DMS 273 treated with DMSO at 0.1 percent for 48 hours (cell line): ENCODE data around the gene OBSL1.

ENCODE experiments used
- DNase-seq: peaks from one replicate; lab custom pipeline; 2025; lab: John Stamatoyannopoulos, UW

The OBSL1 gene

DNA sequence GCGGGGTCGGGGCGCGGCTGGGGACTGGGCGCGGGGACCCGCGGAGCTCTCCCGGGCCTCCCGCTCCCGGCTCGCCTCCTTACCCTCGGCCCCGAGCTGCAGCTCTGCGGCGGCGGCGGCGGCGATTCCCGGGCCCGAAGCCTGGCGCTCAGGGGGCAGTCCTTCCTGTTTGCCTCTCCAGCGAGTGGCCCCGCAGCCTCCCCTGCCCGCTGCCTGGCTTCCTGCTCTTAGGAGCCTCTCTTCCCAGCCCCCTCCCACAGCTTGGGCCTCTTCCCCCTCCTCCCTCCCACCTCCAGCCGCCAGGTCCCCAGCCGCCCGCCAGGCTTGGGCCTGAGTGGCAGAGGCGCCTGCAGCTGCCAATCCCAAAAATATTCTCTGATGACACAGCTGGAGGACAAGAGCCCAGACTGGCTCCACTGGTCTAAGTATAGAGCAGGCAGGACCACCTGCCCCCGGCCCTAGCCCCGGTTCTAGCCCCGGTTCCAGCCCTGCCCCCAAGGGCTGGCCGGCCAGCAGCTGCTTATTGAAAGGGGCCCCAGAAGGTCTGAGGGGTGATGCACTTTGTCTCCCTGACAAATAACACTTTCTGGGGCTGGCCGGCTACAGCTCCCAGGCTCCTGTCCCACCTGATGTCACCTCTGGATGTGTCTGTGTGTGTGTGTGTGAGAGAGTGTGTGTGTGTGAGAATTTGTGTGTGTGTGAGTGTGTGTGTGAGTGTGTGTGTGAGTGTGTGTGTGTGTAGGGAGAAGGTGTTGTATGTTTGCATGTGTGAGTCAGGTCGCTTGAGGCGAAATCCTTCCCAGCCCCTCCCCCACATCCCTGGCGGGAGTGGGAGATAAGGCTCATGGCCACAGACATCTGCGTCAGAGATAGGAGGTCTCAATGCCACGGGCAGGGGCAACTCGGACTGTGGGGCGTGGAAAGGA, at the start of gene OBSL1:
Gene OBSL1, minus strand, starts transcription at position 229 of the 926 bp plus-strand sequence. CDS start 307 bp downstream, outside the sequence.
- peak; percentile 40 for DNase-seq

DNA sequence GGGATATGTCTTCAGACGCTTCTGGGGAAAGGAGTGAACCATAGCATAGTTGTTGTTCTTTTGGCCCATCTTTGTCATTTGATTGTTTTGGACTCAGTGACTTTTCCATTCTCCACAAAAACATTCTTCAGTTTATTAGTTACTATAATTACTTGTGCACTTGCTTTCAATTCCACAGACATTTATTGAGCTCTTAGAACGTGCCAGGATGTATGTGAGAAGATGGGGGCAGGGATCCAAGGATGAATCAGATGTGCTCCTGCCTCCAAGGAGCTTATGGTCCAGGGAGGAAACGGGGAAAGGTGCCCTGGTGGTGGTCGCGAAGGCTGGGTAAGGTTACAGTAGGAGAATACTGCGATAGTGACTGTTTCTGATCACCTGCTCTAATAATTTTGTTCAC, 49.2 kb upstream of the OBSL1 start:
- no peak for DNase-seq

GRCh38 chr2:219619235-219619634, 47.9 kb upstream of the OBSL1 start:
- no peak for DNase-seq

DNA sequence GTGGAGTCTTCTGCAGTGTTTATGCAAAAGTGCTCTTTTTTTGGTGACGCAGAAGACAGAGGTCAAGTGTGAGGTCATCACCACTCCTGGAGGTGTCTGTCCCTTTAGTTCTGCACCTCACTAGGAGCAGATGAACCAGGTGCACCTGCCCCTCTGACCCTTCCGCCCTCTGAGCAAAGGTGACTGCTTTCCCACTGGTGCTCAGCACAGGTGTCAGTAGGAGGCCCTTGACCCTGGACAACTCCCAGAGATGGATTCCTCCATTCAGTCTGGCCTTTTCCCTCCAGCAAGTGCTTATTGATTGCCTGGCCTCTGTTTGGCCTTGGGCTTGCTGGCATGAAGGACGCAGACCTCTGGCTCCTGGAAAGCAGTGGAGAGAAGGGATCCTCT, 47.4 kb upstream of the OBSL1 start:
- DNase-seq, result no peak

GRCh38 chr2:219616550-219616949, 45.2 kb upstream of the OBSL1 start:
- DNase-seq, result no peak

DNA sequence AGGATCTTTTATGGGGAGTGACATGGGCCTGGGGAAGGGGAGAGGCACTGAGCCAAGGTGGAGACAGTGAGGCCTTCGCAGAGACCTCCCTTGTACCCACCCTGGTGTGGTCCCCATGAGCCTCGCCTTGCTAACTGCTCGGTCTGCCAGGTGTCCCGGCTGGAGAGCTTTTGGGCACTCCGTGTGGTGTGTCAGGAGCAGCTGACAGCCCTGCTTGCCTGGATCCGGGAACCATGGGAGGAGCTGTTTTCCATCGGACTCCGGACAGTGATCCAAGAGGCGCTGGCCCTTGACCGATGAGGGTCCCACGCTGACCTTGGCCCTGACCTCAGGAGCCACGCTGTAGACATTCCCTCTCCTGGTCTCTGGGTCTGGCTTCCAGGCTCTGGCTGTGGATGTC, 44.6 kb upstream of the OBSL1 start:
- DNase-seq, result no peak

DNA sequence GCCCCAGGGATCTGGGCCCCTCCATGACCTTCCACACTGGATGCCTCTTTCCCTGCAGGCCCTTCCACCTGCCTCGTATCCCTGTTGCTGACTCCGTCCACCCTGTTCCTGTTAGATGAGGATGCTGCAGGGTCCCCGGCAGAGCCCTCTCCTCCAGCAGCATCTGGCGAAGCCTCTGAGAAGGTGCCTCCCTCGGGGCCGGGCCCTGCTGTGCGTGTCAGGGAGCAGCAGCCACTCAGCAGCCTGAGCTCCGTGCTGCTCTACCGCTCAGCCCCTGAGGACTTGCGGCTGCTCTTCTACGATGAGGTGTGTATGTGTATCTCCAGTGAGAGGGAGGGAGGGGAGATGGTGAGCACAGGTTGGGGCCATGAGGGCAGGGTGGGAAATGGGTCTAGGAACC, 43.7 kb upstream of the OBSL1 start:
- no peak for DNase-seq

DNA sequence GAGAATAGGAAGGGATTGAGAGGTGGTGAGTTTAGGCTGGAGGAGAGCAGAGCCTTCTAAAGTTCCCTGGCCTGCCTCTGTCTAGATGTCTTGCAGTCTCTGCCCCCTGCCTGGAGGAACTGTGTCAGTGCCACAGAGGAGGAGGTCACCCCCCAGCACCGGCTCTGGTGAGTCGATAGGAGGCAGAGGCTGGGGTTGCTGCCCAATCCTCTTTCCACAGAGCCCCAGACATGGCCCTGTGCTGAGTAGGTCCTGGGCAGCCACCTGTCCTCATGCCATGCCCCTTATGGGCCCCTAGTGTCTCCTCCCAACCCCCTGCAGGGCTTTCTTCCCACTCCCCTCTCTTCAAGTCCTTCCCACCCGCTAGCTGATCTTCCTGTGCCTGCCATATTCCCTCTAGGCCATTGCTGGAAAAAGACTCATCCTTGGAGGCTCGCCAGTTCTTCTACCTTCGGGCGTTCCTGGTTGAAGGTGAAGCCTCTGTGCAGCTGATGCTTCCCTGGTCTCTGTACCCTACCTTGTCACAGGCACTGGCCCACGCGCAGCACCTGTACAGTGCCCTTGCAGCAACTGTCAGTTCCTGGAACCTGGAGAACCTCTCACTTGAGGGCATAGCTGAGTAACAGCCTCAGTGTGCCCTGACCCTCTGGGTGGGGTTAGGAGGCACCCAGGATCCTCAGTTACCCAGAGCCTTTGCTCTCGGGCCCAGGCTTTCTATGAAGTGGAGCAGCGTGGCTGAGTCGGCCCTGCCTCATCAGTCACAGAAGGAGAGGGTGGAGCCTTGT, 42.9 kb upstream of the OBSL1 start:
- no peak for DNase-seq

- no peak for DNase-seq
These were observed 42.2 kb upstream of the OBSL1 start for GRCh38 chr2:219613461-219614070.

- DNase-seq, result no peak
These were observed 41.4 kb upstream of the OBSL1 start for GRCh38 chr2:219612577-219613286.

GRCh38 chr2:219611866-219612576, 40.7 kb upstream of the OBSL1 start:
- no peak for DNase-seq

- DNase-seq, result no peak
These were observed 40.0 kb upstream of the OBSL1 start for GRCh38 chr2:219611306-219611705.

DNA sequence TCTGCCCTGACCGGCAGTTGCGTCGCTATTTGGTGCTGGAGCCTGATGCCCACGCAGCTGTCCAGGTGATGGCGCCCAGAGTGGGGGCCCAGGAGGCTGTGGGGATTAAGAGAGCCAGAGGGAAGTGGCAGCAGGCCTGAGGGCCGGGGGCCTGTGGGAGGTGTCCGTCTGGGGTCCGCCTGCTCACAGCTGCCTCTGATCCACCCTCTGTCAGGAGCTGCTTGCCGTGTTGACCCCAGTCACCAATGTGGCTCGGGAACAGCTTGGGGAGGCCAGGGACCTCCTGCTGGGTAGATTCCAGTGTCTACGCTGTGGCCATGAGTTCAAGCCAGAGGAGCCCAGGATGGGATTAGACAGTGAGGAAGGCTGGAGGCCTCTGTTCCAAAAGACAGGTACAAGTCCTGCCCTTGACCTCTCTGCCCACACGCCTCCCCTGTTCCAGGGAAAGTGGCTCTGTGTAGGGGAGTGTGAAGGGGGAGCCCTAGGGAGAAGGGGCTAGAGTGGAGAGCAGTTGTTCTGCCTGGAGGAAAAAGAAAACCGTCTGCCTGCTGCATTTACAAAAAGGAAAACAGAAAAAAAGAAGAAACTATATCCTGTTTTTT, 37.9 kb upstream of the OBSL1 start:
- DNase-seq, result no peak

DNA sequence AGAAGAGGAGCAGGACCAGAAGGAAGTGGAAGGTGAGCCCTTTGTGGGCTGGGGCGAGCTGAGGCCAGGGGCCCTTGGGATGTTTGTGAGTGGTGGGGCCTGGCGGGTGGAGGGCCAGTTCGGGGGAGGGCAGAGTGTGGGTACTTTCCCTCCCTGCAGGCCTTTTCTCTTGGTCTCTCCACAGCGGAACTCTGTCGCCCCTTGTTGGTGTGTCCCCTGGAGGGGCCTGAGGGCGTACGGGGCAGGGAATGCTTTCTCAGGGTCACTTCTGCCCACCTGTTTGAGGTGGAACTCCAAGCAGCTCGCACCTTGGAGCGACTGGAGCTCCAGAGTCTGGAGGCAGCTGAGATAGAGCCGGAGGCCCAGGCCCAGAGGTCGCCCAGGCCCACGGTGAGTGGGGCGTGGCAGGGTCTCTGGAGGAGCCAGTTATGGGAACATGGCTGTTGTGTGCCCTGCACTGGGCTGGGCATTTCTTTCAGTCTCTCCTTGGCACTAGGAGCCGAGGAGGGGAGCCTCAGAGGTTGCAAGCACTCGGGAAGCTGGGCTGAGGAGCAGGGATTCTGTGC, 37.1 kb upstream of the OBSL1 start:
- DNase-seq, result no peak

GRCh38 chr2:219607931-219608330, 36.6 kb upstream of the OBSL1 start:
- no peak for DNase-seq

DNA sequence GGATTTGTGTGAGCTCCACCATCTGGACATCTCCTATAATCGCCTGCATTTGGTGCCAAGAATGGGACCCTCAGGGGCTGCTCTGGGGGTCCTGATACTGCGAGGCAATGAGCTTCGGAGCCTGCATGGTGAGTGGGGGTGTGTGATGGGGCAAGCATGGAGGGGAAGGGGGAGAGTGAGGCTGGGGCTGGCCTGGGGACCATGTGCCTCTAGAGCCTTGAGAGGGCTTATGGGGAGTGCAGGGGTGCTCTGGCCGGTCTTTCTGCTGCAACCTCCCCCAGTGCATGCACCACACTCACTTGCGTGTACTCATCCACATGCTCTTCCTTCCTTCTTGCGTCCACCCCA, 34.2 kb upstream of the OBSL1 start:
- no peak for DNase-seq

- DNase-seq, result no peak
These were observed 32.4 kb upstream of the OBSL1 start for GRCh38 chr2:219603771-219604170.

- no peak for DNase-seq
These were observed 27.2 kb upstream of the OBSL1 start for GRCh38 chr2:219598308-219599078.

DNA sequence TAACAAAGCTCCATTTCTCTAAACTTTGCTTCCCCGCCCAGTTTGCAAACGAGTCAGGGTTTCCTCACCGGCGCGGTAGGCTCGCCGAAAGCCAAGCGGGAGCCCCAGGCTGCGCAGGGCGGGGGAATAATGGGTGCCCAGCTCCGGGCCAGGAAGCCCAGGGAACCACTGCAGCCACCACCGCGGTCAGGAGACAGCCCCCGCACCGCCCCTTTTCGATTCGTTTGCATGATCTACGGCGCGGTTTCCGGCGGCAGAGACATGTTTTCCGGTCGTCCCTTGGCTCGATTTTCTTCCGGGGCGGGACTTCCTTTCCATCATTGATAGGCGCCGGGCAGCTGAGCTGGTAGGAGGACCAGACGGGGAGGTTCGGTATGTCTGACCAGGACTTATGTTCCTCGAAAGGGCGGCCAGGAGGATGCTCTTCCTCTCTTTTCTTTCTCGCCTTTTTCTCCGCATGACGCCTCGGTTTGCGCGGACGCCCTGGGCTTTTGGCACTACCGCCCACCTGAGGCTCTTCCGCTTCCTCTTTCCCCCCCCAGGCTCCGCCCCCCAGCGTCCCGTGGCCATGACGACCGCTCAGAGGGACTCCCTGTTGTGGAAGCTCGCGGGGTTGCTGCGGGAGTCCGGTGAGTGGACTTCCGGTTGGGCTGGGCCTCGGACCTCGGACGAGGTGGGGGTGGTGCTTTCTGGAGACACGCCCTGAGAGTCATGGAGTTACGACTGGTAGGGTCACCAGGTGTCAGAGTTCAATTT, 26.4 kb upstream of the OBSL1 start, which contains the start of gene STK11IP:
Gene STK11IP, plus strand, starts transcription at position 306 of the 756 bp plus-strand sequence. Its CDS starts 263 bp downstream, at position 569.
- peak; percentile 91 for DNase-seq
